AML-193 (cell line): ENCODE data around the gene DNAJB8.

ENCODE experiments used
- DNase-seq, 2 experiments: peaks; one replicate each; lab custom pipeline; 2025; lab: John Stamatoyannopoulos, UW

DNAJB8 gene

DNA sequence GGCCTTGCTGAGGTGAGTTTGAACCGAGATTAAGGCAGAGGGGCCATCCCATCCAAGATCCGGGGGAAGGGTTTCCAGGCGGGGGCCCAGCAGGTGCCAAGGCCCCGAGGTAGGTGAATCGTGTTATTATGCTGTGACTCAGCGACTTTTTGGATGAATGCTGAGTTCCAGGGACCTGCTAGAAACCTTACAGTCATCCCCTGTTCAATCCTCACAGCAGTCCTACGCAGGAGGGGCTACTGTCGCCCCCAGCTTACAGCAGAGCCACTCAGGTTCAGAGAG is 40.9 kb downstream of the DNAJB8 start:
- DNase-seq = no peak

DNA sequence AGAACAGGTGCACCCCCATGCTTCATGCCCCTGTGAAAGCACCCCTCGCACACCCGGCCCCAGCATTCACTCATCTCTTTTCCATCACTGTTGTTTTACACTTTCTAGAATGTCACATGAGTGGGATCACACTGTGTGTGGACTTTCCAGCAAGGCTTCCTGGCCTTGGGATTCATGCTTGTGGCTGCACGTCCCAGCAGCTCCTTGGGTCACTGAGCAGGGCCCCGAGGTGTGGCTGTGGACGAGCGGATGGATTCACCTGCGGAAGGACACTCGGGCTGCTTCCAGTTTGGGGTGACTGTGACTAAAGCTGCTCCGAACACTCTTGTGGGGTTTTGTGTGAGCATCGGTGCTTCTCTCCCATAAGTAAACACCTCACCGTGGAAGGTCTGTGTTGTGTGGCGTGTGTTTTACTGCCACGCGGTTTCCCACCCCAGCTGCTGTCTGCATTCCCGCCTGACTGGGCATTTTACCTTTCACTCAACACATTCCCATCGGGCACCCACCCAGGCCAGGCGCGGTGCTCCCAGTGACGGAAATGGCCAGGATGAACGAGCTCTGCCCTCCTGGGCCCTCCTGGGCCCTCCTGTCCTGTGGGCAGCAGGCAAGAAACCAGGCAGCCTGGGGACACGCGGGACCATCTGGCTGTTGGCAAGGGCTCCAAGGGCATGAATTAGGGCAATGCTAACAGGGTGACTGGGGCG is 41.4 kb downstream of the DNAJB8 start:
- no peak for DNase-seq

DNA sequence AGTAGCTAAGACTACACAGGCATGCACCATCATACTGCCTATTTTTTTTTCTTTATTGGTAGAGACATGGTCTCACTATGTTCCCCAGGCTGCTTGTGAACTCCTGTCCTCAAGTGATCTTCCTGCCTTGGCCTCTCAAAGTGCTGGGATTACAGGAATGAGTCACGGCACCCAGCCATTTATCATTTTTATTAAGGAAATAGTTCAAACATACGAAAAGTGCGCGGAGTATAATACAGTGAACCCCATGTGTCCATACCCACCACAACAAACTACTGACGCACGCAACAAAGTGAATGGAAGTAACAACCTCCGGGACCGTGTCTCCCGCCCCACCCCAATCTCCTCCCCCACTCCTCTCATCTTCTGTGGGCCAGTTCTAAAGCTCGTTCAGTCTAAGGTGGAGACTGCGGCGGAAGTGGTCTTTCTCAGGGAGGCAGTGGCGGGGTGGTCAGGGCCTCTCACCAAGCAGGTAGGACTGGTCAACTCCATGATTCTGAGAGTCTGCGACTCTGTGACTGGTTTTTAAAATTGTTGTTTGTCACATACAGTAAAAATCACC is 42.1 kb downstream of the DNAJB8 start:
- DNase-seq = no peak

DNA sequence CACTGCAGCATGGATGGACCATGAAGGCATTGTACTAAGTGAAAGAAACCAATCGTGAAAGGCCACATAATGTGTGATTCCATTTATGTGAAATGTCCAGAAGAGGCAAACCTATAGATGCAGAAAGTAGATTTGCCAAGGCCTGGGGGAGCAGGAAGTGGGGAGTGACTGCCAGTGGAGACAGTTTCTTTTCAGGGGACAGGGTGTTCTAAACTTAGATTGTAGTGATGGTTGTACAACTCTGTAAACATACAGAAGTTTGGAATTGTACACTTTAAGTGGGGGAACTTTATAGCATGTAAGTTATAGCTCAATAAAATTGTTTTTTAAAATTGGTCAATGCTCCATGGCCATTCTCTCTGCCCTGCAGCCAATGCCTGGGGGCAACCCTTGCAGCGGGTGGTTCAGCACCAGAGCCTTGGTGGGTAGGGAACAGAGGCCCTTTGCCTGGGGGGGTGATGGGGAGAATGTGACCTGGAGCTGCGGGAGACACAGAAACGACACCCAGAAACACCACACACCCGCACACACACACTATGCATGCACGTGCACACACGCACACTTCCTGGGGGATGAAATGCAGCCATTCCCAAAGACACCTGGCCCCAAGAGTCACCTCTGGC is 43.1 kb downstream of the DNAJB8 start:
- DNase-seq = no peak

DNA sequence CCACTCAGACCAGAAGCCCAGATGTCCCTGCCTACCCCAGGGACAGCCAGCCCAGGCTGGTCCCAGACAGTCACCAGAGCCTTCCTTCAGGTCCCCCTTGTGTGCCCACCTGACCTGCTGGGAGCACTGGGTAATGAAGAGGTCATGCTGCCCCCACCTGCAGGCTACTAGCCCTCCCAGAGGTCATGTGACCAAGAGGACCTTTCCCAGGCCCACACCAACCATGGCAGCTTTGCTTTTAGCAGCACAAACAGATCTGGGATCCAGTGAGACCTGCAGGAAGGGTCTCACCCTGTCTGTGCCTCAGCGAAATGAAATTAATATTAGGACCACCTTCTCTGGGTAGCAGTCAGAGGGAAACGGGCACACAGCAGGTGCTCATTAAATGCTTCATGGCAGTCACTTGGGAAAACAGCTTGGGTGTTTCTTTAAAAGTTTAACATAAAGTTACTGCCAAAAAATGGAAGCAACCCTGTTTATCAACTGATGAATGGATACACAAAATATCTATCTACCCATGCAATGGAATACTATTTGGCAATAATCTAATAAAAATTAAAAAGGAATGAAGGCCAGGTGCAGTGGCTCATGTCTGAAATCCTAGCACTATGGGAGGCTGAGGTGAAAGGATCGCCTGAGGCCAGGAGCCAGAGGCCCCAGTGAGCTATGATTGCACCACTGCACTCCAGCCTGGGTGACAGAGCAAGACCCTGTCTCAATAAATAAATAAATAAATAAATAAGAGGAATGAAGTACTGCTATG is 43.7 kb downstream of the DNAJB8 start:
- no peak for DNase-seq

DNA sequence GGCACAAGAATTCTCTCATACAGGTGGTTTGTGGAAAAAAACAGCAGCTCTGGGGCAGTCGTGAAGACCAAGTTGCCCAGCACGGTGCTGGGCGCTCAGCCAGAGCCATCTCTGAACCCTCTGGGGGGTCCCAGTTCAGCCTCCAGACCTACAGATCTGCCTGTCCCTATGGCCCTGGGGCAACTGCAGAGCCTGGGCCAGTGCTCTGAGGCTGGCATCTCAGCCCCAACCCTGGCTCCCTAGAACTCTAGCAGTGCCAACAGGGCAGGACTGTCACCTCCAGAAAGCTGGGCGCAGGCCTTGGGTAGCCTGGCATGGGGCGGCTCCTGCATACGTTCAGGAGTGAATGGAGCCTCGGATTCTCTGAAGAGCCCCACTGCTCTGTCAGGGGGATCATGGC is 44.7 kb downstream of the DNAJB8 start:
- DNase-seq = no peak

DNA sequence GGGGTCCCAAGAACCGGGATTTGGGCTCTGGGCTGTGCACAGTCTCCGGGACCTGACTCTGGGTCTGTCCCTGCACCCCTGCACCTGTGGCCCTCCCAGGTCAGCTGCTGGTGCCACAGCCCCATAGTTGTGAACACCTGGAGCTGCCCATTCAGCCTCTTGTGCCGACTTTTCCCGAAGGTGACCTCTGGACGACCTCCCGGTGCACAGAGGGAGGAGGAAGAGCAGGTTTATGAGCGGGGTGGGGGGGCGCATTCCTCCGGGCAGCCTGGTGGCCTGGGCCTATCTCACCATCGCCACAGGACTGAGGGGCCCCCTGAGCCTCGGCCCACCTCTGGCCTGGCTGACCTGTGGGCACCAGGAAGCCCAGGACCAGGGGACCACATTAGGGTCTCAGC is 45.3 kb downstream of the DNAJB8 start:
- no peak for DNase-seq

DNA sequence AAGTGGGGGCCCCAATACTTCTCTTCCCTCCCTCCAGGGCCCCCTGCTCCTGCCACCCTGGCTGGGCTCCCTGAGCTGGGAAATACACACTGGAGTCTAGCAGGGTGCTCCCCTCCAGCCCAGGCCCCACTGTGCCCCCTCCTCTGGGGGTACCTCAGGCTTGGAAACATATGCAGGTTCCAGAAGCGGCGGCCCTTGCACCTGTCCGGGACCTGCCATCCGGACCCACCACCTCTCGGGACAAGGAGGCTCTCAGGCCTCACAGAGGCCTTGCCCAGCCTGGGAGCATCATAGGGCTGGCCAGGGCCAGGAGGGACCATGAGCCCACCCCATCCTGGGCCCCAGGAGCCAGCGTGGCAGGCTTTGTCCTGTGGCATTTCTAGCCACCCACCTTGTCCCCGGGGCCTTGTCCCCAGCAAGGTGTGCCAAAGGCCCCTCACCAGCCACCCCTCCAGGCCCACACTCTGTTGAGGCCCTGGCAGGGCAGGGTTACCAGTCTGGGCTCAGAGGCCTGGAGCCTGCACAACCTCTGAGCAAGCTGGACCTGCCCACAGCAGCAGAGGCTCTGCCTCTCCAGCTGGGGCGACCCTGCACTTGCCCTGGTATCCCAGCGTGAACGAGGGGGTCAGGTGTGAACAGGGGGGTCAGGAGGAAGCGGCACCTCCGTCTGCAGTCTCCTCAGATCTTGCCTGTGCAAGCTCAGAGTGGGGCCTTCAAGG is 45.8 kb downstream of the DNAJB8 start:
- DNase-seq = no peak

DNA sequence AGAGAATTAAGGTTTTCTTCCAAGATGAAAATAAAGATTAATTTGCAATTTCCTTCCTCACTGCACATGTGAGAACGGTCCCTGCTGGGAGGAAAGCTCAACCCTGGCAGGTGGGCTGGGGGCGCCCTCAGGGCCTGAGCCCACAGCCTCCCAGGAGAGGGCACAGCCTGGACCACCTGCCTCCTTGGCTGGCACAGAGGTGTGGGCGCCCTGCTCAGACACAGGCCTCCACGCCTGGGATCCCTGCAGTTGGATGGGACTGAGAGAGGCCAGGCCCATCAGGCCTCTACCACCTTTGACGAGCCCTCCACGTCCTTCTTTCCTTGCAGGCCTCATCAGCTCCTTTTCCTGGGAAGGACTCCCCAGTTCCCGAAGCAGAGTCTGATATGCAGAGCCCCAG is 46.4 kb downstream of the DNAJB8 start:
- DNase-seq = no peak

DNA sequence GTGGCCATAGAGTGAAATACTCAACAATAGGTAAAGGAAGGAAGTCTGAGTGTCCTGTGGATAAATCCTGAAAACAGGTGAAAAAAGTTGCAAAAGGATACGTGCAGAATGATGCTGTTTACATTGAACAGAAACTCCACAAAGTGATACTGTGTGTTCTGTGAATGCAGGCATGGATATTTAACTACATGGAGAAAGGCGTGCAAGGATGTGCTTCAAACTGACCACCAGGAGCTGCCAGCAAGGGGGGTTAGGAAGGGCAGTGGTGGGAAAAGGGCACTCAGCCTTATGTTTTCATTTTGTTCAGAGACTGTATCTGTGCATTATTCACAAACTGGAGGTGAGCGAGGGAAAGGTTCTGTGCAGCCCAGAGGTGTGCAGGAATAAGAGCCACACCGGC is 47.4 kb downstream of the DNAJB8 start:
- no peak for DNase-seq

DNA sequence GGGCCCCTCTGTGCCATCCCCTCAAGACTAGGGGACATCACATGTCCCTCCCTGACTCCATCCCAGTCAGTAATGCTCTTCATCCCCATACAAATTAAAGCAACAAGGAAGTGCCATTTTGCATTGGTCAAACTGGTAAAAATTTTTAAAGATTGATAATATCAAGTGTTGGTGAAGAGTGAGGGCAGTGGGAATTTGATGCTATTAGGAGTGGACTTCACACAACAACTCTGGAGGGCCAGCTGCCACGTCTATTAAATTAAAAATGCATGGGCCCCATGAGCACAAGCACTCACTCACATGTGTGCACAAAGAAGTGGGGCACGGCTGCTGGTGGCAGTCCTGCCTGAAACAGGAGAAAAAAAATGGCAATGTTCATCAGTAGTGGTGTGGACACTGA is 47.8 kb downstream of the DNAJB8 start:
- DNase-seq = no peak

DNA sequence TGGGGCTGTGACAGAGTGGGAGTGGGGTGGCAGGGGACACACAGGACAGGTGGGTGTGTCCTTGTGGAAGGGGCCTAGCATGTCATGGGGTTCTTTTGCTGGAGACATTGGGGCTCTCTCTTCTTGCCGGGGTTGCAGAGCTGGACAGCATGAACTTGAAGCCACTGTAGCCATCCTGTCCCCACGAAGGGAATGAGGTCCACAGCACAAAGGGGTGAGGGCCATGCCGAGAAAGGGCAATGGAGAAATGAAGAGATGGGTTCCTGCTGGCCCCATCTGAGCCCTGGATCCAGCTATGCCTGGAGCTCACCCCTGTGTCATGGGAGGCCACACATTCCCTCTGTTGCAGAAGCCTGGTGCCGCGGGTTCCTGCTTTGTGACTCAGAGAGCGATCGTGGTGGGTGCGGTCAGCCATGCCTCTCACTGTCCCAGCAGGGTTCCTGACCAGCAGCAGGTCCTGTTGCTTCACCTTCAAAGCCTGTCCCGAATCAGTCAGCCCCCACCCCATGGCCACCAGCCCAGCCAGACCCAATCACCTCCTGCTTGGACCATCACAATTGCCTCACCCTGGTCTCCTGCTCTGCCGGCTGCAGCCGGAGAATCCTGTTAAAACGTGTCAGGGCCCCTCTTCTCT is 50.0 kb downstream of the DNAJB8 start:
- no peak for DNase-seq

DNA sequence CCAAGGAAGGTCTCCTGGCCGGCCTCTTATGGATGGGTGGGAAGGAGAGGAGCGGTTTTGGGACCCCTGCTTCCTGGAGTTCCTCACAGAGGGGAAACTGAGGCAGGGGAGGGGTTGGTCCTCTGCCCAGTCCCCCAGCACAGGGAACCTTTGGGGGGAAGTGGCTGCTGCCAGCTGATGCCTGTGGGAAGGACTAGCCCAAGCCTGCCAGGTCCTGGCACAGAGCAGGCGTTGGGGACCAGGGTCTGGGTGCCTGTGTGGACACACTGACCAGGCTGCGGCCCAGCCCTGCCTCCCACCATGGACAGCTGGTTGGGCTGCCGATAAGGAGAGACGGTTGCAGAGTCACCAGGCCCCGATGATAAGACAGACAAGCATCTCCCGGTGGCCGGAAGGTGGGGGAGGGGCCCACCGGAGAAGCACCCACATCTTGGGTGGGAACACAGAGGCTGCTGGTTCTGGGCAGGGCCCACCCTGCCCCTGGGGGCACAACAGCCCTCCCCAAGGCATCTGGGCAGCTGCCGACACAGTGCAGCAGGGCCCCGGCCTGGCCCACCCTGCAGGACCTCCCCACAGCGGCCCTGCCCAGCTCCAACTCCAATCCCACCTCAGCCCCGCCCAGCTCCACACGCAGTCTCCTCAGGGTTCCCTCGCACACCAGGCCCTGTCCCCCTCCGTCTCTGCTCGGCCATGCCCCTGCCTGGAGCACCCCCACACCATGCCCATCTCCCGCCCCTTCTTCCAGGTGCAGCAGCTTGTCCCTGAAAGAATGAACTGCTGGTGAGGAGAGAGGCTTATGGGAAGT is 50.7 kb downstream of the DNAJB8 start:
- DNase-seq = no peak

DNA sequence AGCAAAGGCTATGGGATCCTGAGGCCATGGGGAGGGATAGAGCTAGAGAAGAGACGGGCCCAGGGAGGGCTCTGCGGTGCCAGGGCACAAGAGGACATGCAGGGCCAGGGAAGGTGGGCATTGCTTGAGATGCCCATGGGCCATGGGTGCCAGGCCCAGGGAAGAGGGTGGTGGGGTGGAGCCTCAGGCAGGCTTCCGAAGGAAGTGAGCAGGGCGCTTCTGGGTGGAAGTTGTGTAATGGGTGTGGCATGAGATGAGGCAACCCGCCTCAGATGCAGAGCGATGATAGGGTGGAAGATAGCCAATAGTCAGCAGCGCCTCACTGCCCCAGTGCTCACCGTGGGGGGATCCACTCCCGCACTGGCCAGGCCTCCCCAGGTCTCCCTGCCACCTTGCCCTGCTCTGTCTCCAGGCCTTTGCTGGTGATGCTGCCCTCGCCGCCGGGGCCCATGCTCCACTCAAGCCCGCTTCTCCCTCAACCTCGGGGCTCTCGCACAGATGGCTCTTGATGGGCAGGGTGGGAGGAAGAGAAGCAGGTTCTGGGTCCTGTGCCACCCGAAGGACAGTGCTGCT is 51.4 kb downstream of the DNAJB8 start:
- no peak for DNase-seq

DNA sequence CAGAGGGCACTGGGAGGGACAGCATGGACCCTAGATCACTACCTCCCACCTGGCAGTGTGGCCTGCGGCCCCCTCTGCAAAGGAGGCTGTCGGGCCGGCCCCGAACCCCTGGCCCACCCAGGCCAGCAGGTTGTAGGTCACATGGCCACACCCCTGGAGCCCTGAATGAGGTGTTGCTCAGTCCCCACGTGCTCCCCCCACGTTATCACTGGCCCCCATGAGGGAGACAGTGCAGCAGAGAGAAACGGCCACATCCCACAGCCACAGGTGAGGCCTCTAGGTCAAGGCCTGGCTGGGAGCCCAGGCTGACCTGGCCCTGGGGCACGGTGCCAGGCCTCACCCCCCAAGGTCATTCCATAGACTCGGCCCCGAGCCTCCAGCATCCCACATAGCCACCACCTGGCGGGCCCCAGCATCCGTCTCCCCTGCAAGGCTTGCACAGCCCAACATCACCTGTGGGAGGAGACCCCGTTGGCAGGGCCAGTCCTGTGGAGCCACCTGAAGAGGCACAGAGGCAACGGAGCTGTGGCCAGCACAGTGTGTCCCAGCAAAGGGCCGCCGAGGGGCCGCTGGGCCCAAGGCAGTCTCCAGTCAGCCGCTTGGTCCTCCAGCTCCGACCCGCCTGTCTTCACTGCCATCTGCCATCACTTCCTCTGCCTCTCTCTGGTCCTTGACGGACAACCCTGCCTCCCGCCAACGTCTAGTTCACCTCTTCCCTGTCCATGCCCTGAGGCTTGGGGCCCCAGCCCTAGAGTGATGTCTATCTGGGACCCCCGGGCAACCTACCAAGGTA is 53.1 kb downstream of the DNAJB8 start:
- no peak for DNase-seq

DNA sequence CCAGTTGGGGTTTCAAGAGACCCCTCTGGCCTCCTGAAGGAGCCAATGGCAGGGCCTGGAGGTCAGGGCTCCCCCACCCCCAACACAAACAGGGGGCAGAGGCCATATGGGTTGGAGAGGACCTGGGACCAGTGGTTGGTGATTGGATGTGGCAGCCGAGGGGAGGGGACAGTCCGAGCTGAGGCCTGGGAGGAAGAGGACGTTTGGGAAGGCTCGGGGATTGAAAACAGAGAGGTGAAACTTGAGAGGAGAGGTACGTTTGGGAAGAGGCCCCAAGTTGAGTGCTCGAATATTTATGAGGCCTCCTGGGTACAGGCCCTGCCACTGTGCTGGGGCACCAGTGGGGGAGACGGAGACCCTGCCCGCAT is 53.7 kb downstream of the DNAJB8 start:
- no peak for DNase-seq
